Activated naive CD4-positive, alpha-beta T cell treated with anti-CD3 and anti-CD28 coated beads, Interleukin-2, amount 10 ng/mL, durations not matched to agents 7 days and 5 days (primary cell): ENCODE data around the gene PLK5.
"Not testable (repeated sequence)": the region's sequence is repeated elsewhere in the genome, so short reads cannot be mapped to it uniquely, and the experiment has no call there.

Source experiments
- CTCF ChIA-PET: fragments of 350-600 bp; sonication (Branson Sonifier 250); formaldehyde crosslinking; loops from one replicate; lab custom pipeline; 2021; ENCODE audit warnings: antibody characterized with exemption; lab: Charles Lee
- DNase-seq: peaks from one replicate; pipeline ENCODE4 v3.0.0-alpha.2; 2020
- H3K27ac Mint-ChIP-seq: one replicate; pipeline ENCODE4 v1.8.0; 2021; ENCODE audit warnings: mild to moderate bottlenecking, moderate library complexity, mixed read lengths
- H3K27me3 Mint-ChIP-seq: one replicate; pipeline ENCODE4 v1.8.0; 2021; ENCODE audit warnings: mild to moderate bottlenecking, mixed read lengths
- H3K36me3 Mint-ChIP-seq: one replicate; pipeline ENCODE4 v1.8.0; 2021; ENCODE audit warnings: mixed read lengths
- H3K4me1 Mint-ChIP-seq: one replicate; pipeline ENCODE4 v1.8.0; 2021; ENCODE audit warnings: mixed read lengths
- H3K4me3 Mint-ChIP-seq: one replicate; pipeline ENCODE4 v1.8.0; 2021; ENCODE audit warnings: mild to moderate bottlenecking, moderate library complexity, mixed read lengths
- H3K9me3 Mint-ChIP-seq: one replicate; pipeline ENCODE4 v1.8.0; 2021; ENCODE audit warnings: mixed read lengths

Gene PLK5

GRCh38 chr19:1523412-1524286 is at the start of gene PLK5:
TSS of gene PLK5 (plus strand) at chr19:1524077. CDS start at chr19:1526997, 2,920 bp downstream.
- H3K36me3 Mint-ChIP-seq, result no peaks in the 10 kb centered on the region
- peaks cover 65% of the 10 kb centered on the region for H3K27me3 Mint-ChIP-seq
- CTCF ChIA-PET, result interaction anchor here (0.6 kb wide), 1 partner anchor 9 kb away, joined by 3 read pairs; no protein-coding TSS in a partner anchor
- no peak for DNase-seq
- H3K4me3 Mint-ChIP-seq, result no peak within 1 kb of the TSS
- no peak within 1 kb of the TSS for H3K27ac Mint-ChIP-seq
- peaks cover 3% of the 10 kb centered on the region for H3K4me1 Mint-ChIP-seq
- no peaks in the 10 kb centered on the region for H3K9me3 Mint-ChIP-seq

DNA sequence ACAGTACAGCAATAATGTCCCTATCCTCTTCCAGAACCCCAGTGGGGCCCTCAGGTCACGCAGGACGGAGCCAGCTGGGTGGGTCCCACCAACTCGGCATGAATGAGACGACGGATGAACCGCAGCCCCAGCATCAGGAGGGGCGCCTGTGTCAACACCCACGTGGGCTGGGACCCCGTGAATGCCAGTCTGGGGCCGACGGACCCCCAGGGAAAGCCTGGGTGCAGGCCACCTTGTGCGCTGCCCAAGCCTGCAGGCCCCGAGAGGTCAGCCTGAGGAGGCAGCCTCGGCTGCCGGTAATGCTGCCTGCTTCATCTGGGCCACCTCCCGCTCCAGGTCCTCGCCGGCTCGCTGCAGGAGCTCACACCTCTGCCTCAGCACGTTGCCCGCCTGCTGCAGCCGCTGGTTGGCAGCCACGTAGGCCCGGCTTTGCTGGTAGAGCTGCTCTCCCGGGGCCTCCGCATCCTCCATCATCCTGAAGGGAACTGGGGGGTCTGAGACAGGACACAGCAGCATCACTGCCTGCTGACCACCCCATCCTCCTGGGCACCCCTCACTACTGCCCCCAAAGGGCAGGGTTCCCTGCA is 49.0 kb upstream of the PLK5 start:
- peaks cover 39% of the 10 kb centered on the region for H3K4me1 Mint-ChIP-seq
- H3K4me3 Mint-ChIP-seq, result no peak overlapping the region
- no peaks in the 10 kb centered on the region for H3K9me3 Mint-ChIP-seq
- no peak for DNase-seq
- CTCF ChIA-PET, result interaction anchor here (1.2 kb wide), 1 partner anchor 28 kb away, joined by 4 read pairs; no protein-coding TSS in a partner anchor
- H3K27me3 Mint-ChIP-seq, result peaks cover 45% of the 10 kb centered on the region
- no peak overlapping the region for H3K27ac Mint-ChIP-seq
- peaks cover 6% of the 10 kb centered on the region for H3K36me3 Mint-ChIP-seq

GRCh38 chr19:1475751-1476437 is 48.0 kb upstream of the PLK5 start:
- H3K9me3 Mint-ChIP-seq, result no peaks in the 10 kb centered on the region
- DNase-seq, result no peak
- no peak overlapping the region for H3K4me3 Mint-ChIP-seq
- CTCF ChIA-PET, result interaction anchor here (1.2 kb wide), 1 partner anchor 27 kb away, joined by 4 read pairs; no protein-coding TSS in a partner anchor
- H3K27me3 Mint-ChIP-seq, result peaks cover 40% of the 10 kb centered on the region
- peaks cover 6% of the 10 kb centered on the region for H3K36me3 Mint-ChIP-seq
- H3K27ac Mint-ChIP-seq, result no peak overlapping the region
- peaks cover 39% of the 10 kb centered on the region for H3K4me1 Mint-ChIP-seq

- H3K27ac Mint-ChIP-seq, H3K9me3 Mint-ChIP-seq, H3K36me3 Mint-ChIP-seq, DNase-seq: not testable (repeated sequence)
- Mint-ChIP-seq H3K4me3 (peak overlapping the region; percentile 41), H3K4me1 (peaks cover 29% of the 10 kb centered on the region), H3K27me3 (peaks cover 33% of the 10 kb centered on the region)
- CTCF ChIA-PET, result interaction anchor here (0.7 kb wide), 1 partner anchor 301 kb away, joined by 3 read pairs; no protein-coding TSS in a partner anchor
These were observed 46.8 kb upstream of the PLK5 start for GRCh38 chr19:1477056-1477455.

DNA sequence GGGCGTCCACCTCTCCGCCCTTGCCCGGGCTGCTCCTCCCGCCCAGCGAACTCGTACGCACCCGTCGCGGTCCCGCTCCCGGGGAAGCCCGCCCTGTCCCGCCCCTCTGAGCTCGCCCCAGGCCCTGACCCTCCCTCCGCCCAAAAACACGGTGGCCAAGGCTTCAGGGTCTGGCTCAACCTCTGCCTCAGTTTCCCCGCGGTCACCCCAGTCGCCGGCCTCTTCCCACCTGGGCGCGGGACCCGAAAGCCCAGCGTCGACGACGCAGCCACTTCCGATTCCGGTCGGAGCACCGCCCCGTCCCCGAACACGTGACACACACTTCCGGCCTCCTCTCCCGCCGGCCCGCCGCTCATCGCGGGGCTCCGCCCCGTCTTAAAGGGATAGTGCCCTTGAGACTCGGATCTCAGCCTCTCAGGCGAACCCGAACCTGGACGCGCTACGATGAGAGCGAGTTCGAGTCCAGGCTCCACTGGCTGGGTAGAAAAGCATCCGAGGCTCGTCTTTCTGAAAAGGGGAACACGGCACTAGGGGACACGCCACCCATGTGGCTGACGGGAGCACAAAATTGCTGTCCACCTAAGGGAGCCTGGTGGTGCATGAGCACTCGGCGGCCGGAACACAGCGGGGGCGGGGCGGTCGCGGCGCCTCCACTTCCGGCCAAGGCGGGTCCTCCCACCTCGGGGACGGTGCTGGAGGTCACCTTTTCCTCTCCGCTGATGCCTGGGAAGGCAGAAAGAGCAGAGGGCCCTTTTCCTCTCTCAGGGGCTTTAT is 44.8 kb upstream of the PLK5 start, which contains the start of gene C19orf25:
TSS of gene C19orf25 (minus strand) at position 282 of the 774 bp plus-strand sequence. CDS start 312 bp downstream, outside the sequence.
- CTCF ChIA-PET, result no interaction called here
- H3K27ac Mint-ChIP-seq, result peak within 1 kb of the TSS; percentile 91

GRCh38 chr19:1481224-1481892 is 42.5 kb upstream of the PLK5 start:
- H3K36me3 Mint-ChIP-seq, result peaks cover 6% of the 10 kb centered on the region
- H3K9me3 Mint-ChIP-seq, result no peaks in the 10 kb centered on the region
- H3K4me1 Mint-ChIP-seq, result peaks cover 25% of the 10 kb centered on the region
- DNase-seq, result no peak
- H3K4me3 Mint-ChIP-seq, result no peak overlapping the region
- H3K27me3 Mint-ChIP-seq, result peaks cover 14% of the 10 kb centered on the region
- H3K27ac Mint-ChIP-seq, result no peak overlapping the region
- CTCF ChIA-PET, result no interaction called here

More for the DNA sequence above, 44.8 kb upstream of the PLK5 start, which contains the start of gene C19orf25:
- Mint-ChIP-seq H3K4me3 (peak within 1 kb of the TSS; percentile 93), H3K27me3 (peaks cover 16% of the 10 kb centered on the region), H3K4me1 (peaks cover 25% of the 10 kb centered on the region), H3K9me3 (no peaks in the 10 kb centered on the region), H3K36me3 (peaks cover 6% of the 10 kb centered on the region)
- DNase-seq, result peak; percentile 96

- no peaks in the 10 kb centered on the region for H3K9me3 Mint-ChIP-seq
- H3K4me1 Mint-ChIP-seq, result peaks cover 24% of the 10 kb centered on the region
- H3K36me3 Mint-ChIP-seq, result peaks cover 6% of the 10 kb centered on the region
- H3K27ac Mint-ChIP-seq, result no peak overlapping the region
- H3K4me3 Mint-ChIP-seq, result no peak overlapping the region
- H3K27me3 Mint-ChIP-seq, result peaks cover 14% of the 10 kb centered on the region
- no peak for DNase-seq
- CTCF ChIA-PET, result no interaction called here
These were observed 42.0 kb upstream of the PLK5 start for GRCh38 chr19:1481893-1482360.

DNA sequence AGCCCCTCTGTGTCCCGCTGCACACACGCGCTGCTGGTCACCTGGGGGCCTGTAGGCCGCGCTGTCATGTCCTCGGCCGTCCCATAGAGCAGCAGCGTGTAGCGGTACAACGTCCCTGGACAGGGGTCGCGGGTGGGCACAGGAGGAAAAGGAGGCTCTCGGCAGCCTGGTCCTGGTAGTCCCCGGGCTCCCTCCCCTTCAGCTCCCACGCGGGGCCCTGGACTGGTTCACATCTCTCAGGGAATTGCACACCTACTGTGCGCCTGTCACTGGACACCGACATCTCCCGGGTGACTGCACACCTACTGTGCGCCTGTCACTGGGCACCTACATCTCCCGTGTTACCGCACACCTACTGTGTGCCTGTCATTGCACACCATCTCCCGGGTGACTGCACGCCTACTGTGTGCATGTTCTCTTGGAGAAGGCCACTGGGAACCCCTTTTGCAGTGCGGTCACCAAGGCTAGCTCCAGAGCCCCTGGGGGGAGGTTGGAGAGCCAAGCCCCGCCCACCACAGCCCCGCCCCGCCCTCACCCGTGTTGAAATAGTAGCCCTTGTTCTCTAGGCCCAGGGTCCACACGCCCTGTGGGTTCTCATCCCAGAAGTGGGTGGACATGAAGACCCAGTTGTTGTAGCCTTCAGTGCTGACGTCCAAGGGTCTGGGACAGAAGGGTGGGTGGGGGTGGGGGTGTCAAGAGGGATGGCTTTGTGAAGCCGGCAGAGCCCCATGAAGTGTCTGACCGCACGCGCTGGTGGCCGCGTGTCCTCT is 41.3 kb upstream of the PLK5 start:
- CTCF ChIA-PET, result no interaction called here
- Mint-ChIP-seq H3K9me3 (no peaks in the 10 kb centered on the region), H3K4me1 (peaks cover 19% of the 10 kb centered on the region), H3K27ac (no peak overlapping the region), H3K27me3 (peaks cover 14% of the 10 kb centered on the region), H3K4me3 (no peak overlapping the region), H3K36me3 (peaks cover 2% of the 10 kb centered on the region)
- DNase-seq, result no peak

GRCh38 chr19:1483131-1483978 is 40.5 kb upstream of the PLK5 start:
- H3K4me3 Mint-ChIP-seq, result no peak overlapping the region
- H3K27ac Mint-ChIP-seq, result no peak overlapping the region
- peaks cover 14% of the 10 kb centered on the region for H3K27me3 Mint-ChIP-seq
- DNase-seq, result no peak
- CTCF ChIA-PET, result no interaction called here
- H3K9me3 Mint-ChIP-seq, result no peaks in the 10 kb centered on the region
- peaks cover 2% of the 10 kb centered on the region for H3K36me3 Mint-ChIP-seq
- peaks cover 13% of the 10 kb centered on the region for H3K4me1 Mint-ChIP-seq

GRCh38 chr19:1483979-1484428 is 39.9 kb upstream of the PLK5 start:
- peaks cover 12% of the 10 kb centered on the region for H3K4me1 Mint-ChIP-seq
- no peaks in the 10 kb centered on the region for H3K9me3 Mint-ChIP-seq
- no peak overlapping the region for H3K27ac Mint-ChIP-seq
- DNase-seq, result no peak
- H3K27me3 Mint-ChIP-seq, result peaks cover 14% of the 10 kb centered on the region
- no peak overlapping the region for H3K4me3 Mint-ChIP-seq
- CTCF ChIA-PET, result no interaction called here
- peaks cover 1% of the 10 kb centered on the region for H3K36me3 Mint-ChIP-seq

GRCh38 chr19:1486720-1487575 is 36.9 kb upstream of the PLK5 start:
- Mint-ChIP-seq H3K36me3 (no peaks in the 10 kb centered on the region), H3K27me3 (peaks cover 17% of the 10 kb centered on the region), H3K9me3 (no peaks in the 10 kb centered on the region), H3K4me3 (no peak overlapping the region), H3K27ac (no peak overlapping the region), H3K4me1 (peaks cover 17% of the 10 kb centered on the region)
- CTCF ChIA-PET, result no interaction called here
- no peak for DNase-seq
